ENCODE results near the gene MBD3L3.
"Not testable (repeated sequence)": the region's sequence is repeated elsewhere in the genome, so short reads cannot be mapped to it uniquely, and the experiment has no call there.

DNA sequence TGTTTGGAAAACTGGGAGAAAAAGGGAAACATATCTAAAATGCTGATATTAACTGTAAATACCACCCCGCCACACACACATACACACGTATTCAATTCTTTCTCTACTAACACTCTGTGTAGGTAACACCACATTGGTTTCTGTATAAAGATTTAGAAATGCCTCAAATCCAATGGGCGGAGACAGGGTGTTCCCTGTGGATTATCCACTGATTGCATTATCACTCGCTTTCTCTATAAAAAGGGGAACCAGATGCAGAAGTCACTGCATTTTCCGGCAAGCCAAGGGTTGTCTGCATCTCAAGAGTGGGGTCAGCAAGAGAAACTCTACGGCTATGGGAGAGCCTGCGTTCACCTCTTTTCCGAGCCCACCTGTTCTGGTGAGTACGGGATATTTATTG is 28.2 kb downstream of the MBD3L3 start, which contains the start of gene MBD3L5:
- TF ChIP-seq, protein P1, sequence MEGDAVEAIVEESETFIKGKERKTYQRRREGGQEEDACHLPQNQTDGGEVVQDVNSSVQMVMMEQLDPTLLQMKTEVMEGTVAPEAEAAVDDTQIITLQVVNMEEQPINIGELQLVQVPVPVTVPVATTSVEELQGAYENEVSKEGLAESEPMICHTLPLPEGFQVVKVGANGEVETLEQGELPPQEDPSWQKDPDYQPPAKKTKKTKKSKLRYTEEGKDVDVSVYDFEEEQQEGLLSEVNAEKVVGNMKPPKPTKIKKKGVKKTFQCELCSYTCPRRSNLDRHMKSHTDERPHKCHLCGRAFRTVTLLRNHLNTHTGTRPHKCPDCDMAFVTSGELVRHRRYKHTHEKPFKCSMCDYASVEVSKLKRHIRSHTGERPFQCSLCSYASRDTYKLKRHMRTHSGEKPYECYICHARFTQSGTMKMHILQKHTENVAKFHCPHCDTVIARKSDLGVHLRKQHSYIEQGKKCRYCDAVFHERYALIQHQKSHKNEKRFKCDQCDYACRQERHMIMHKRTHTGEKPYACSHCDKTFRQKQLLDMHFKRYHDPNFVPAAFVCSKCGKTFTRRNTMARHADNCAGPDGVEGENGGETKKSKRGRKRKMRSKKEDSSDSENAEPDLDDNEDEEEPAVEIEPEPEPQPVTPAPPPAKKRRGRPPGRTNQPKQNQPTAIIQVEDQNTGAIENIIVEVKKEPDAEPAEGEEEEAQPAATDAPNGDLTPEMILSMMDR (conservative IDR thresholded peaks at IDR 0.05), result not testable (repeated sequence)
- TF ChIP-seq ZFX (IDR thresholded peaks at IDR 0.05), result not testable (repeated sequence)
